ENCODE measurements around the gene ZNF652.

The ZNF652 gene

GRCh38 chr17:49258394-49258793, 103.7 kb downstream of the ZNF652 start:
- no peak for DNase-seq

GRCh38 chr17:49255125-49255524, 106.9 kb downstream of the ZNF652 start:
- DNase-seq = no peak

DNA sequence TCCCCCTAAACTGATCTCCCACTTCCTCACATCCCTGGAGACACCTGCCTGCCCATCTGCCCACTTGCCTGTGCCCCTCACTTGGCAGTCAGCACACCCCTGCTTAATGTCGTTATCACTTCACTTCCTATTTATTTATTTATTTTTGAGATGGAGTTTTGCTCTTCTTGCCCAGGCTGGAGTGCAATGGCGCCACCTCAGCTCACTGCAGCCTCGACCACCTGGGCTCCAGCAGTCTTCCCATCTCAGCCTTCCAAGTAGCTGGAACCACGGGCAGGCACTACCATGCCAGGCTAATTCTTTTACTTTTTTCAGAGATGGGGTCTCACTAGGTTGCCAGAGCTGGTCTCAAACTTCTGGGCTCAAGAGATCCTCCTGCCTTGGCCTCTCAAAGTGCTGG, 108.0 kb downstream of the ZNF652 start:
- no peak for DNase-seq

GRCh38 chr17:49252148-49252695, 109.8 kb downstream of the ZNF652 start:
- no peak for DNase-seq

DNA sequence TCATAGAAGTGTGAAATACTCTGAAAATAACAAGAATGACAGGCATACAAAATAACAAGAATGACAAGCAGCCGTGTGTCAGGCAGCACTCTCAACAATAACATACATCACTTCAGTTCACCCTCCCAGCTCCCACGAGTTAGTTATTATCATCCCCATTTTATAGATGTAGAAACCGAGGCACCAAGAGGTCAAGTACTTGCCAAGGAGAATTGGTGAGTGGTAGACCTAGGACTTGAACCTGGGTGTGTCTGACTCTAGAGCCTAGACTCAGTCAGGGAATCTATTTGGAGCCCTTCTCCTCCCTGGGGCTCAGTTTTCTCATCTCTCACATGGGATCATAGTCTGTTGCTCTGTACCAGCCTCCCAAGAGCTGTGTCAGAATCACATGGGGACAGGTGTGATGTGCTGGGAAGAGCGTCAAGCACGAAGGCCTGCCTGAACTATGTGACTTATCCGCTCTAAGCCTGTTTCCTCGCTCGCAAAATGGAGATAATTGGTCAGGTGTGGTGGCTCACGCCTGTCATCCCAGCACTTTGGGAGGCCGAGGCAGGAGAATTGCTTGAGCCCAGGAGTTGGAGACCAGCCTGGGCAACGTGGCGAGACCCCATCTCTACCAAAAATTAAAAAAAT, 112.0 kb downstream of the ZNF652 start:
- no peak for DNase-seq

GRCh38 chr17:49249292-49249794, 112.7 kb downstream of the ZNF652 start:
- DNase-seq = no peak

GRCh38 chr17:49247944-49248343, 114.1 kb downstream of the ZNF652 start:
- DNase-seq = no peak

GRCh38 chr17:49244839-49245238, 117.2 kb downstream of the ZNF652 start:
- DNase-seq = no peak
